HepG2 (cell line): Measurements from ENCODE around the gene SLC34A3. TPM values are rescaled to one million over a fixed set of nuclear protein-coding genes. Genes with fewer than 3 reads are reported as not detected.

Experiments
- ATAC-seq: fragments of 200-7000 bp; cut with Tn5 transposase; 3 replicates; pipeline ENCODE4 v1.9.1; 2020; ENCODE audit warnings: mild to moderate bottlenecking, moderate library complexity
- BruUV-seq: library from RNA; stranded (reverse); fragments of 400-500 nt; replicated peaks from 2 replicates; lab custom pipeline; 2021; lab: Mats Ljungman, UMichigan
- CTCF ChIA-PET: fragments of 300-600 bp; formaldehyde crosslinking; extraction: SDS; loops from one replicate; lab custom pipeline; 2021; ENCODE audit warnings: low total read pairs, inconsistent platforms, low intra/inter-chr PET ratio; lab: Yijun Ruan, JAX
- POLR2A ChIA-PET: fragments of 350-600 bp; sonication (Branson Sonifier 250); formaldehyde crosslinking; loops from one replicate; lab custom pipeline; 2020; ENCODE audit warnings: antibody characterized with exemption, inconsistent platforms; lab: Yijun Ruan, JAX
- DNase-seq: peaks from one replicate; pipeline ENCODE4 v3.0.0-alpha.2; 2015; ENCODE audit warnings: low spot score
- FAIRE-seq: peaks from 3 replicates; lab custom pipeline; 2011; peaks lifted over from hg19 to GRCh38; lab: Jason Lieb, UNC
- H2AFZ ChIP-seq: one replicate; pipeline ENCODE4 v1.6.1; 2011; ENCODE audit warnings: low read length, inconsistent platforms
- H3K27ac ChIP-seq: fragments of 300-600 bp; 3 replicates; pipeline ENCODE4 v1.8.0; 2011; ENCODE audit warnings: mixed run types, mild to moderate bottlenecking, mixed read lengths, low read length, inconsistent platforms; ENCODE audit not compliant: insufficient read depth; ENCODE audit errors: extremely low read length
- H3K27me3 ChIP-seq, 2 experiments: fragments of 200-600 bp in 1 of 2; 2 replicates in 1 of 2; 3 replicates in 1 of 2; pipeline versions ENCODE4 v1.6.0 to v1.8.0; 2011; ENCODE audit warnings: low read length in 2 of 2, mild to moderate bottlenecking in 2 of 2, moderate library complexity in 2 of 2, inconsistent platforms in 1 of 2; ENCODE audit not compliant: insufficient read depth in 2 of 2, control insufficient read depth in 1 of 2
- H3K36me3 ChIP-seq, 2 experiments: fragments of 200-600 bp in 1 of 2; replicated peaks in 1 of 2; 2 replicates in 1 of 2; 3 replicates in 1 of 2; pipeline versions ENCODE4 v1.5.1 to v1.8.0; 2011; ENCODE audit warnings: low read length in 2 of 2, inconsistent platforms in 1 of 2; ENCODE audit not compliant: insufficient read depth in 2 of 2, control insufficient read depth in 1 of 2
- H3K4me1 ChIP-seq: 2 replicates; pipeline ENCODE4 v1.5.1; 2012; ENCODE audit warnings: low read length, inconsistent platforms; ENCODE audit not compliant: insufficient read depth
- H3K4me2 ChIP-seq: 2 replicates; pipeline ENCODE4 v1.6.0; 2011; ENCODE audit warnings: low read depth, low read length, inconsistent platforms
- H3K4me3 ChIP-seq, 3 experiments: fragments of 200-600 bp in 1 of 3; sonication (generic), shearing (Covaris generic) in 1 of 3; replicated peaks in 1 of 3; 2 replicates each; pipeline ENCODE4 v1.5.1; 2011 to 2016; ENCODE audit warnings: low read length in 3 of 3, inconsistent platforms in 2 of 3, low read depth in 2 of 3, mild to moderate bottlenecking in 2 of 3, control low read depth in 1 of 3, mixed read lengths in 1 of 3; ENCODE audit not compliant: insufficient read depth in 1 of 3
- H3K79me2 ChIP-seq: one replicate; pipeline ENCODE4 v1.6.1; 2011; ENCODE audit warnings: low read length, inconsistent platforms; ENCODE audit not compliant: insufficient read depth
- H3K9ac ChIP-seq: 2 replicates; pipeline ENCODE4 v1.6.0; 2011; ENCODE audit warnings: mild to moderate bottlenecking, low read depth, low read length, inconsistent platforms; ENCODE audit not compliant: insufficient read depth
- H3K9me3 ChIP-seq: 2 replicates; pipeline ENCODE4 v1.5.1; 2012; ENCODE audit warnings: mild to moderate bottlenecking, low read length
- H4K20me1 ChIP-seq: 2 replicates; pipeline ENCODE4 v1.6.0; 2011; ENCODE audit warnings: inconsistent platforms, mild to moderate bottlenecking, low read length, moderate library complexity; ENCODE audit not compliant: insufficient read depth
- CBFB ChIP-seq: sonication (generic); formaldehyde crosslinking; IDR thresholded peaks from 2 replicates; pipeline ENCODE4 v1.4.0; 2020; ENCODE audit warnings: missing genetic modification reagents
- E2F5 ChIP-seq: sonication (generic); formaldehyde crosslinking; conservative IDR thresholded peaks from 2 replicates; pipeline ENCODE4 v1.4.0; 2020; ENCODE audit warnings: missing genetic modification reagents
- ERF ChIP-seq: IDR thresholded peaks from 2 replicates; pipeline ENCODE4 v1.6.1; 2018; ENCODE audit warnings: missing biosample characterization, missing genetic modification reagents
- IKZF5 ChIP-seq: IDR thresholded peaks from 2 replicates; pipeline ENCODE4 v1.6.1; 2018; ENCODE audit warnings: missing genetic modification reagents, mild to moderate bottlenecking, missing compliant biosample characterization
- KDM5B ChIP-seq: sonication (generic); formaldehyde crosslinking; IDR thresholded peaks from 2 replicates; pipeline ENCODE4 v1.4.0; 2020; ENCODE audit warnings: missing genetic modification reagents, mild to moderate bottlenecking, borderline replicate concordance
- MED1 ChIP-seq: sonication (generic); formaldehyde crosslinking; IDR thresholded peaks from 2 replicates; pipeline ENCODE4 v1.4.0; 2020; ENCODE audit warnings: missing genetic modification reagents
- MXI1 ChIP-seq: IDR thresholded peaks from 3 replicates; pipeline ENCODE4 v1.6.1; 2012; ENCODE audit warnings: low read depth, low read length, inconsistent platforms, borderline replicate concordance
- NFYC ChIP-seq: IDR thresholded peaks from 2 replicates; pipeline ENCODE4 v1.6.1; 2016; ENCODE audit warnings: missing genetic modification reagents, missing compliant biosample characterization
- RELA ChIP-seq: sonication (generic); formaldehyde crosslinking; IDR thresholded peaks from 2 replicates; pipeline ENCODE4 v1.4.0; 2020; ENCODE audit warnings: missing genetic modification reagents
- SMAD9 ChIP-seq: sonication (generic); formaldehyde crosslinking; IDR thresholded peaks from 2 replicates; pipeline ENCODE4 v1.5.1; 2020; ENCODE audit warnings: mild to moderate bottlenecking, missing genetic modification reagents
- ZNF280D ChIP-seq: sonication (generic); formaldehyde crosslinking; IDR thresholded peaks from 2 replicates; pipeline ENCODE4 v1.5.1; 2020; ENCODE audit warnings: mild to moderate bottlenecking, missing genetic modification reagents
- ZNF333 ChIP-seq: sonication (generic); formaldehyde crosslinking; IDR thresholded peaks from 2 replicates; pipeline ENCODE4 v1.4.0; 2020; ENCODE audit warnings: mild to moderate bottlenecking, missing genetic modification reagents, borderline replicate concordance
- ZNF367 ChIP-seq: sonication (generic); formaldehyde crosslinking; IDR thresholded peaks from 2 replicates; pipeline ENCODE4 v1.4.0; 2020; ENCODE audit warnings: missing genetic modification reagents, borderline replicate concordance
- ZNF430 ChIP-seq: sonication (generic); formaldehyde crosslinking; IDR thresholded peaks from 2 replicates; pipeline ENCODE4 v1.9.0; 2021; ENCODE audit warnings: mild to moderate bottlenecking, missing genetic modification reagents
- ZNF556 ChIP-seq: sonication (generic); formaldehyde crosslinking; IDR thresholded peaks from 2 replicates; pipeline ENCODE4 v1.4.0; 2020; ENCODE audit warnings: mild to moderate bottlenecking, missing genetic modification reagents, borderline replicate concordance
- ZNF720 ChIP-seq: sonication (generic); formaldehyde crosslinking; IDR thresholded peaks from 2 replicates; pipeline ENCODE4 v1.4.0; 2020; ENCODE audit warnings: missing genetic modification reagents
- ZNF782 ChIP-seq: sonication (generic); formaldehyde crosslinking; IDR thresholded peaks from 2 replicates; pipeline ENCODE4 v1.4.0; 2020; ENCODE audit warnings: missing genetic modification reagents, mild to moderate bottlenecking, borderline replicate concordance
- ZNF841 ChIP-seq: sonication (generic); formaldehyde crosslinking; IDR thresholded peaks from 2 replicates; pipeline ENCODE4 v1.8.1; 2023; ENCODE audit warnings: missing genetic modification reagents, borderline replicate concordance
- ZSCAN20 ChIP-seq: sonication (generic); formaldehyde crosslinking; IDR thresholded peaks from 2 replicates; pipeline ENCODE4 v1.4.0; 2020; ENCODE audit warnings: missing genetic modification reagents, mild to moderate bottlenecking, borderline replicate concordance
- WGBS: methylation state at CpG from one replicate; pipeline ENCODE4 v1.1.6; 2017; ENCODE audit warnings: low lambda C conversion rate; 5-methylcytosine and 5-hydroxymethylcytosine counted together
- in situ Hi-C: cut with HindIII; loops from 2 replicates; pipeline ENCODE4 v1.10.0; 2017; ENCODE audit warnings: low pct_unique_long_range_greater_than_20kb; ENCODE audit not compliant: extremely low pct_ligation_motif_present
- intact Hi-C: fragments of 100-400 bp; cut with micrococcal nuclease; formaldehyde crosslinking; loops from one replicate; pipeline ENCODE4 v1.10.0; 2022; ENCODE audit not compliant: unreplicated experiment
- polyA plus RNA-seq, 8 experiments: library from polyadenylated mRNA; depleted of rRNA in 3 of 8; stranded (reverse) in 7 of 8; unstranded in 1 of 8; fragments of >200 nt; fragmentation: Illumina TruSeq in 4 of 8; extraction: Trizol in 4 of 8; gene quantifications; 2 replicates each; pipeline versions ENCODE4 v1.2.1 to v1.2.3, GENCODE V29; 2011 to 2016; ENCODE audit warnings: low read depth in 4 of 8, missing spikeins in 1 of 8, mixed read lengths in 1 of 8; ENCODE audit not compliant: insufficient read depth in 1 of 8
- total RNA-seq, 5 experiments: library from RNA; depleted of rRNA; stranded (reverse); fragments of >200 nt; fragmentation: Illumina TruSeq; extraction: Trizol; gene quantifications; 2 replicates each; pipeline ENCODE4 v1.2.3, GENCODE V29; 2016; ENCODE audit warnings: low read depth in 1 of 5

Gene SLC34A3
- total and polyA plus RNA-seq, 2 of the 13 experiments (the other 11 are each of a cell fraction or from before 2014, with no cell fraction given), result 0.07 to 1.0 TPM

- Histone ChIP-seq H3K9ac (peak within 1 kb of the TSS; percentile 80), H3K27ac (peak within 1 kb of the TSS; percentile 76), H3K4me1 (peaks cover 65% of the 10 kb centered on the region), H3K79me2 (peaks cover 3% of the 10 kb centered on the region), H3K9me3 (no peaks in the 10 kb centered on the region), H3K36me3 (no peaks in the 10 kb centered on the region), H3K4me3 (peak within 1 kb of the TSS; percentile 64 to 92 (median 84)), H2AFZ (no peak within 1 kb of the TSS), H3K27me3 (no peaks in the 10 kb centered on the region; a peak in 1 of 5 replicates), H3K4me2 (peak within 1 kb of the TSS; percentile 100), H4K20me1 (peaks cover 4% of the 10 kb centered on the region; the same call in 1 of the 2 replicates)
- no TSS peak for BruUV-seq
- intact Hi-C loops, result loop anchor here (2.0 kb wide), 2 partner anchors 14 to 22 kb away; partner anchors contain the start of gene TPRN
- in situ Hi-C loops, result no loop called here
- FAIRE-seq, result no peak
- DNase-seq, result no peak
- ChIA-PET CTCF (no interaction called here), POLR2A (interaction anchor here (0.9 to 13.4 kb wide), 14 partner anchors 13 to 169 kb away, joined by 3 to 225 read pairs (median 18); partner anchors contain the start of genes ANAPC2, ENTPD2, MAN1B1 and NDOR1)
- WGBS, result 0% methylated on average over 1 of the region's 88 CpGs
- peak; percentile 9 for ATAC-seq
- TF ChIP-seq ZSCAN20 (CRISPR knock-in tag) (no peak), SMAD9 (CRISPR knock-in tag) (no peak), MXI1 (no peak), ZNF333 (no peak), CBFB (CRISPR knock-in tag) (0 out of 2 replicates have a peak, but pooled peaks have one; percentile 18), E2F5 (CRISPR knock-in tag) (no peak), ZNF430 (CRISPR knock-in tag) (no peak), ERF (no peak), ZNF280D (CRISPR knock-in tag) (no peak), ZNF367 (CRISPR knock-in tag) (no peak), KDM5B (CRISPR knock-in tag) (peak; percentile 56; the same call in 1 of the 2 replicates), IKZF5 (CRISPR knock-in tag) (0 out of 2 replicates have a peak, but pooled peaks have one; percentile 14), ZNF556 (CRISPR knock-in tag) (no peak), ZNF782 (CRISPR knock-in tag) (no peak), ZNF720 (CRISPR knock-in tag) (no peak), MED1 (no peak), RELA (CRISPR knock-in tag) (no peak), NFYC (CRISPR knock-in tag) (no peak), ZNF841 (no peak)
Measured at GRCh38 chr9:137222190-137223077, 8.3 kb upstream of the SLC34A3 start, which contains the start of gene RNF208. TSS of gene RNF208 (minus strand) at chr9:137222240. CDS start at chr9:137221212, 1,028 bp downstream.
